Keratinocyte (primary cell): ENCODE results near the gene SH2D4B. TPM values are rescaled to one million over a fixed set of nuclear protein-coding genes. Genes with fewer than 3 reads are reported as not detected.

Experiments
- DNase-seq: peaks from one replicate; pipeline ENCODE4 v3.0.0-alpha.2; 2011; ENCODE audit warnings: low read depth, missing footprints, low spot score
- FAIRE-seq: peaks from 2 replicates; lab custom pipeline; 2011; peaks lifted over from hg19 to GRCh38; lab: Jason Lieb, UNC
- H2AFZ ChIP-seq: 2 replicates; pipeline ENCODE4 v1.6.0; 2012; ENCODE audit warnings: low read length, control low read depth, inconsistent platforms; ENCODE audit not compliant: control insufficient read depth
- H3K27ac ChIP-seq: 2 replicates; pipeline ENCODE4 v1.5.1; 2011; ENCODE audit warnings: low read length; ENCODE audit not compliant: control insufficient read depth, insufficient read depth
- H3K27me3 ChIP-seq: 3 replicates; pipeline ENCODE4 v1.6.0; 2011; ENCODE audit warnings: low read length; ENCODE audit not compliant: control insufficient read depth, insufficient read depth; ENCODE audit errors: extremely low read depth
- H3K36me3 ChIP-seq, 2 experiments: 2 replicates in 1 of 2; 3 replicates in 1 of 2; pipeline ENCODE4 v1.5.1; 2011; ENCODE audit warnings: low read length in 2 of 2, mild to moderate bottlenecking in 1 of 2; ENCODE audit not compliant: control insufficient read depth in 2 of 2, insufficient read depth in 2 of 2; ENCODE audit errors: extremely low read depth in 1 of 2
- H3K4me1 ChIP-seq: 3 replicates; pipeline ENCODE4 v1.5.1; 2011; ENCODE audit warnings: low read length; ENCODE audit not compliant: control insufficient read depth, insufficient read depth; ENCODE audit errors: extremely low read depth
- H3K4me2 ChIP-seq: 3 replicates; pipeline ENCODE4 v1.6.0; 2011; ENCODE audit warnings: low read depth, low read length; ENCODE audit not compliant: control insufficient read depth, insufficient read depth; ENCODE audit errors: extremely low read depth
- H3K4me3 ChIP-seq, 3 experiments: fragments of 200-600 bp in 1 of 3; sonication (generic) in 1 of 3; 2 replicates in 2 of 3; 3 replicates in 1 of 3; pipeline ENCODE4 v1.5.1; 2011 to 2016; ENCODE audit warnings: low read length in 3 of 3, mild to moderate bottlenecking in 3 of 3, control low read depth in 2 of 3, inconsistent platforms in 1 of 3, low read depth in 1 of 3, mixed read lengths in 1 of 3, mixed run types in 1 of 3, moderate library complexity in 1 of 3; ENCODE audit not compliant: control insufficient read depth in 2 of 3, insufficient read depth in 2 of 3; ENCODE audit errors: extremely low read depth in 1 of 3
- H3K79me2 ChIP-seq: 2 replicates; pipeline ENCODE4 v1.6.0; 2012; ENCODE audit warnings: low read length; ENCODE audit not compliant: control insufficient read depth, insufficient read depth
- H3K9ac ChIP-seq: 3 replicates; pipeline ENCODE4 v1.6.0; 2011; ENCODE audit warnings: low read length; ENCODE audit not compliant: control insufficient read depth, insufficient read depth; ENCODE audit errors: extremely low read depth
- H3K9me1 ChIP-seq: 3 replicates; pipeline ENCODE4 v1.6.0; 2011; ENCODE audit warnings: low read length; ENCODE audit not compliant: control insufficient read depth, insufficient read depth; ENCODE audit errors: extremely low read depth
- H3K9me3 ChIP-seq: 2 replicates; pipeline ENCODE4 v1.5.1; 2012; ENCODE audit warnings: low read depth, low read length; ENCODE audit not compliant: control insufficient read depth
- H4K20me1 ChIP-seq: 3 replicates; pipeline ENCODE4 v1.6.0; 2011; ENCODE audit warnings: low read length; ENCODE audit not compliant: control insufficient read depth, insufficient read depth; ENCODE audit errors: extremely low read depth
- CTCF ChIP-seq, 3 experiments: IDR thresholded peaks in 1 of 3; conservative IDR thresholded peaks in 1 of 3; optimal IDR thresholded peaks in 1 of 3; 2 replicates in 2 of 3; 3 replicates in 1 of 3; pipeline versions ENCODE3 to v1.5.1; 2011; ENCODE audit warnings: low read length in 3 of 3, mild to moderate bottlenecking in 3 of 3, moderate library complexity in 2 of 3, control low read depth in 1 of 3, inconsistent platforms in 1 of 3; ENCODE audit not compliant: insufficient read depth in 2 of 3; ENCODE audit errors: extremely low read depth in 1 of 3
- EZH2 ChIP-seq: IDR thresholded peaks from one replicate; pipeline ENCODE4 v1.6.1; 2012; ENCODE audit warnings: inconsistent platforms, mild to moderate bottlenecking, low read length, moderate library complexity
- dilution Hi-C: fragments of 300-500 bp; cut with MboI; formaldehyde crosslinking; loops from one replicate; pipeline ENCODE4 v1.7.0; 2020; ENCODE audit warnings: low sequenced_read_pairs; ENCODE audit not compliant: extremely low pct_ligation_motif_present
- polyA plus RNA-seq, 5 experiments: library from polyadenylated mRNA; depleted of rRNA in 3 of 5; stranded (reverse) in 3 of 5; stranded (forward) in 1 of 5; unstranded in 1 of 5; fragments of >200 nt; gene quantifications; 1 replicate in 1 of 5; 2 replicates in 3 of 5; 3 replicates in 1 of 5; pipeline versions ENCODE4 v1.2.1 to v1.2.3, GENCODE V29; 2011 to 2012; ENCODE audit warnings: missing spikeins in 2 of 5, low read depth in 1 of 5, low replicate concordance in 1 of 5

Gene SH2D4B
- polyA plus RNA-seq, 1 donor (not counting 4 experiments of a cell fraction or from before 2014, with no cell fraction given) = 0.22 TPM

DNA sequence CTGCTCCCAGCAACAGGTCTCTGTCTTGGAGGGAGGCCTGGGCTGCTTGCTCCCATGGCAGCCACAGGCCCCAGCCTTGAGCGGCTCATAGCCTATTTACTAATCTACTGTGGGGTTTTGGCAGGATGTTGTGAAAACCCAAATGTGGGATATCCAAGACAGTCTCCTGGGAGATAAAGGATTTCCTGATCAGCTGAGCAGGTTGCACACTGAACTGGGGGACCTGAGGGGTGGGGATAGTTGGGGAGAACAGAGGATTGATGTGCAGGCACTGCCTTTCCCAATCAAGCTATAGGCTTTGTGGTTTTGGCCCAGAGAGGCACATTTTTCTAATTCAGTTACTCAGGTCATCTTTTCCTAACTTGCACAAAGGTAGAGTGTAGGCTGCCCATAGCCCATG lies 92.6 kb downstream of the SH2D4B start:
- no peaks in the 10 kb centered on the region for H4K20me1 ChIP-seq
- H3K79me2 ChIP-seq = no peaks in the 10 kb centered on the region
- DNase-seq (no peak), FAIRE-seq (no peak)
- H3K36me3 ChIP-seq = no peaks in the 10 kb centered on the region
- H3K4me1 ChIP-seq = no peaks in the 10 kb centered on the region
- H2AFZ ChIP-seq = no peak overlapping the region
- no peaks in the 10 kb centered on the region for H3K9me1 ChIP-seq
- dilution Hi-C loops = no loop called here
- TF ChIP-seq CTCF (optimal IDR thresholded peaks at IDR 0.05 in 1 of 3, IDR thresholded peaks at IDR 0.05 in 1 of 3, conservative IDR thresholded peaks at IDR 0.05 in 1 of 3; ENCODE audit: extremely low read depth in 1 of 3, insufficient read depth in 2 of 3, low read length in 3 of 3) = no peak
- no peak for TF ChIP-seq EZH2
- H3K9ac ChIP-seq = no peak overlapping the region
- no peak overlapping the region for H3K4me3 ChIP-seq
- no peaks in the 10 kb centered on the region for H3K9me3 ChIP-seq
- no peak overlapping the region for H3K4me2 ChIP-seq
- peaks cover 5% of the 10 kb centered on the region for H3K27me3 ChIP-seq
- no peak overlapping the region for H3K27ac ChIP-seq

GRCh38 chr10:80632742-80633141 lies 95.0 kb downstream of the SH2D4B start:
- no peaks in the 10 kb centered on the region for H3K36me3 ChIP-seq
- TF ChIP-seq EZH2 (no peak), CTCF (optimal IDR thresholded peaks at IDR 0.05 in 1 of 3, IDR thresholded peaks at IDR 0.05 in 1 of 3, conservative IDR thresholded peaks at IDR 0.05 in 1 of 3; ENCODE audit: extremely low read depth in 1 of 3, insufficient read depth in 2 of 3, low read length in 3 of 3) (no peak)
- no peak overlapping the region for H2AFZ ChIP-seq
- H3K27me3 ChIP-seq = peaks cover 5% of the 10 kb centered on the region
- no peaks in the 10 kb centered on the region for H3K9me1 ChIP-seq
- no peak overlapping the region for H3K4me3 ChIP-seq
- no peak for FAIRE-seq
- H3K27ac ChIP-seq = no peak overlapping the region
- no peak overlapping the region for H3K4me2 ChIP-seq
- H3K79me2 ChIP-seq = no peaks in the 10 kb centered on the region
- H3K4me1 ChIP-seq = no peaks in the 10 kb centered on the region
- dilution Hi-C loops = no loop called here
- DNase-seq = no peak
- no peaks in the 10 kb centered on the region for H4K20me1 ChIP-seq
- no peak overlapping the region for H3K9ac ChIP-seq
- no peaks in the 10 kb centered on the region for H3K9me3 ChIP-seq
